NCI-H524 (cell line): ENCODE results near the gene EPS8.

Experiments
- DNase-seq, 2 experiments: peaks; one replicate each; lab custom pipeline; 2025; lab: John Stamatoyannopoulos, UW

Gene EPS8

DNA sequence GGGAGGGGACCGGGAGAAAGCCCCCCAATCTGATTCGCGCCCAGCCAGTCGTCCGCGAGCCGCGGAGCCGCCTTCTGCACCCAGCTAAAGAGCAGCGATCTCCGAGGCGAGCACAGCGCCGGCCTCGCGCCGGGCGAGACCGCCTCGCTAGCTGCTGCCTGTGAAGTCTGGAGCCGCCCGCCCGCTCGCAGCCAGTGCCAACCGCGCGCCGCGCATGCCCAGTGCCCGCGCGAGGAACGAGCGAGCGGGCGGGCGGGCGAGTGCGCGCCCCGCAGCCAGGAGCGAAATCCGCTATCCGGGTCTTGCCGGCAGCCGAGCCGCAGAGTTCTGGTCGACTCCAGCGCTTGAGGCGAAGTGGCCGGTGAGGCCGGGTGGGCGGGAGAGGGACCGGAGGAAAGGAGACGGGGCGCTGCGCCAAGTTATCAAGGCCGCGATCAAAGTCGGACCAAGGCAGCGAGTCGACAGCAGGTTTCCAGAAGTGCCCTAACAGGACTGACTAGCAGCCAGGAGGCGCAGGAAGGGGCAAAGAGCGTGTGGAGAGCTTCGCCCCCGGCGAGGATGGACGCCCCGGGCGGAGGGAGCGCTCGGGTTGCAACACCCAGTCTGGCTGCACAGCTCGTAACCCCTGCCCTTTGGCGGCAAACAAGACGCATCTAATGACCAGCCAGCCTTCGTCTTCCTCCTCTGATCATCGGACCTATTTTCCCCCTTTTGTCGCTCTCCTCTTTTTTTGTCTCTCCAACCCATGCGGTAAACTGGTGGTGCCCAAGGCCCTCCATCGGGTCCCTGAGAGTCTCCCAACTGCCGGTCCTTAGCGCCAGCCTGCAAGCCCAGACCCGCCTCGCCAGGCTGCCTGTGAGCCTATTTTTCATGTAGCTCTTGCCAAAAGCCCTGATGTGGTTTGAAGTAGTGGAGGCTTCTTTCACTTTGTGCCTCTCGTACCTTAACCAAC lies at the start of gene EPS8:
Gene EPS8 (minus strand): TSS at position 169 of the 952 bp plus-strand sequence. CDS start 106,437 bp downstream, outside the sequence.
- peak; percentile 70 to 91 for DNase-seq

DNA sequence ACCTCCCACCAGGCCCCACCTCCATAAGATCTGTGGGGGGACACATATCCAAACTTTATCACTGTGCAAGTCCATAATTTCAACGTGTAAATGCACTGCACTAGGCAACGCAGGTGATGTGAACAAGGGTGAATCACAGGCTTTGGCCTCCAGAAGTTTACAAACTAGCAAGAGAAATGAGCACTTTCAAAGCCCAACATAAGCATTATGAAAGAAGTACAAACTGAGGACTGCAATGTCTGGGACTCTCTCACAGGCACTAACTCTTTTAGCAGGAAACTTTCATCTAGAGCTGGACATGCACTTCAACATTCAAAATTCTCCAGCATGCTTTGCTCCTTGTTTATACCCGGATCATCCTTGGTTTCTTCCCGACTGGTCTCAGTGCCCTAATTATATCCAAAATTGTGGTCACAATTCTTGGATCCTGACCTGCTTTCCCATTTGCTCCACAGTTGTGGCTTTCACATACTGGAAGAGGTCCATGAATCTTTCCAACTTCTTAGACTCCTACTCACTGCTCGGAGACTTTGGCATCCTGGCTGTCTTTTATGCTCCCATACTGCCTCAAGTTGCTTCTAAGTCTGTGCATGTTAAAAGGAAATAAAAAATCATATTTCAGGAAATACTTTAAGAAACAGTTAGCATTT lies 48.1 kb upstream of the EPS8 start:
- DNase-seq: no peak

DNA sequence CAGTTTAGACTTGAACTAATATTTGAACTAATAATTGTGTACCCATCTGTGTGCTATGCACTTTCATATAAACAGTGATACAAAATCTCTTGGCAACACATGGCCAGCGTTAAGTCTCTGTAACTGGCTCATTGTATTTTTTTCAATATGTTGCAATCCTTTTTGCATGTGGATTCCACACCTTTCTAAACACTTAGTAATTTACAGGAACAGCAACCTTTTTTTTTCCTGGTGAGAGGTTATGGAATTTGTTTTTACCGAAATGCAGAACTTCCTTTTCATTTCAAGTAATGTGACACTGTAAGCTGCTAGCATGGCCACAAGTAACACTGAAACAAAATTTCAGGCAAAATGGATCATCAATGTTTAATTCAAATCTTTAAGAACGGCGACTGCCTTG lies 45.4 kb upstream of the EPS8 start:
- DNase-seq: no peak

DNA sequence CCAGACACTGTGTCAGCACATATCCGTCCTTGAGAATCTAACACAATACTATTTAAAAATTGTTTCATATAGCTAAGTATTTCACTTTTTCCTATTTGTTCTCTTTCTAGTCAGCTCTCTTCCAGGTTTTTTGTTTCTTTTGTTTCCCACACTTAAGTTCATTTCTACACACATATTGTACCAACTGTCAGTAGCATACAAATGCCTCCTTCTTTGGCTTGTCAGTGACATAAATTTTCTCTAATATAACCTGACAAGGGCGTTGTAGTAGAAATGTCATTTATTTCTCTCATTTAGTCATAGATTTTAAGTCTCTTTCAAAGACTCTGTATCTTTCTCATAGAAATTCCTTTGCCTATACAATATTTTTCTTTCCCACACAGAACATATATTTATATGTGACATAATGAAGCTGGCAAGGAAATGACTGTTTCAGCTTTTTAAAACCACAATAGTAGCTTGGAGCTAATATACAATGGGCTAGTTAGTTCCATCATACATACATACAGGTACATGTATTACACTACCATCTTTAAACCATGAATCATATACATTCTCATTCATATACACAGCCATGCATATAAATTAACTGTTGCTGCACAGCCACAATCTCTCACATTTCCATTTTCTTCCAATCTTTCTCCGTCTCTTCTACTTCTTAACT lies 42.3 kb upstream of the EPS8 start:
- DNase-seq: no peak

DNA sequence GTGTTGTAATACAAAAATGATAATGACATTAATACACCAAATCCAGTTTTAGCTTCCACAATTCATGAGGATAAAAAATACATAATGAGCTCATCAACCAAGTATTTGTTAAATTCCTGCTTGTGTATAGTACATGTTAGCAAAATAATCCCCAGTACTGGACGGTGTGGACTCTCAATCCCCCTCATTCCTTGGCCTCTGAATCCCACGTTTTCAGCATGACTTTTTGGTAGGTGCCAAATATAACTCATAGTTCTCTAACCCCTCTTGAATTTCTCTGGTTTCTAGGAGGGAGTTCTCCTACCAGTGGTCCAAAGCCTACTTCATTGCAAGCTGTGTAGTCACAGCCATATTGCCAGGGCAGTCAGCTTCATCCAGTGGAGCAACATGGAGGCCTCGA lies 41.4 kb upstream of the EPS8 start:
- DNase-seq: no peak

DNA sequence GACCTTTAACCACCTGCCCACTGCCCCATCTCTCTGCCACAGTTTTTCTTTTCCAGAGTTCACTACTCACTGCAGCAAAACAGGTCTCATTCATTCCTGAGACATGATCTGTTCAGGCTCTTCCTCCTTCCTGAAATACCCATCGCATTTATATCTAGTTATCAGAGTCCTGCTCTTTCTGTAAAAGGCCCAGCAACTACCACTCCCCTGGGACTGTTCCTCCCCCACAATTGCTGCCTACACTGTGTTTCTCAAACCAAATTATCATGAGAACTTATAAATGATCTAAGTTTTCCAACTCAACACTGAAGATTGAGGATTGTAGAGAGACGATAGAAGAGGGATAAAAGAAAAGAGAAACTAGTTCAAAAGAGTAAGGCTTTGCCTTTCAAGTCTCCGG lies 40.8 kb upstream of the EPS8 start:
- no peak for DNase-seq

DNA sequence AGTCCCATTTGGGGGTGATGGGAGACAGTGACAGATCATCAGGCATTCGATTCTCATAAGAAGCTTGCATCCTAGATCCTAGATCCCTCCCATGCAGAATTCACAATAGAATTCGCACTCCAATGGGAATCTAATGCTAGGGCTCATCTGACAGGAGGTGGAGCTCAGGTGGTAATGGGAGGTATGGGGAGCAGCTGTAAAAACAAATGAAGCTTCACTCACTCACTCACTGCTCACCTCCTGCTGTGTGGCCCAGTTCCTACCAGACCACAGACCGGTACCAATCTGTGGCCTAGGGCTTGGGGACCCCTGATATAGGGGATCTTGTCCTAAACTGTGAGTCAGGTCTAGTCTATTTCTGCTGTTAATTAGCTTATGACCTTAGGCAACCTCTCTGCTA lies 40.1 kb upstream of the EPS8 start:
- DNase-seq: no peak

DNA sequence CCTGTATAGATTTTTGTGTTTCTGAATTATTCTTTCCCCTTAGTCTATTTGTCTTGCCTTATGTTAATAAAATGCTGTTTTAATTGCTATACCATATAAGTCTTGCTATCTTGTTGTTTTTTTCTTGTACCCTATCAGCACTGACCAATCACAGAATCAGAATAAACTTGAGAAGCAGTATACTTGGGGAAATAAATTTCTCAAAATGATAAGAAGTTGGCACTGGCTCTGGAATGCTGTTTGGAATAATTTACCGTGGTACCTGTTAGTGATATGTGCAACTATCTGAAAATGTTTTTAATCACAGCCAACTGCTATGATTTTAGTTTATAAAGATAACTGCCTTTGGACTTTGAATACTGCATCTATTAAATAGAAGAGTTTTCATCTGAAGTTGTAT lies 37.9 kb upstream of the EPS8 start:
- no peak for DNase-seq

DNA sequence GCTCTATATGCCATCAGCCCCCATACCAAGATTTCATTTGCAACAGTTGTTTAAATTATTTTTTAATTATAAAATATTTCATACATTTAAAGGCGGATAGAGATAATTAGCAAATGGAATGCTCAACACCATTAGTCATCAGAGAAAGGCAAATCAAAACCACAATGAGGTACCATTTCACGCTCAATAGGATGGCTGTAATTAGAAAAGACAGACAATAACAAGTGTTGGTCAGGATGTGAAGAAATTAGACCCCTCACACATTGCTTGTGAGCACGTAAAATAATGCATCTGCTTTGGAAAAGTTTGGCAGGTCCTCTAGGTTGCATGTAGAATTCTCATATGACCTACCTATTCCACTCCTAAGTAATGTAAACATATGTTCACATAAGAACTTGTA lies 35.3 kb upstream of the EPS8 start:
- DNase-seq: no peak

DNA sequence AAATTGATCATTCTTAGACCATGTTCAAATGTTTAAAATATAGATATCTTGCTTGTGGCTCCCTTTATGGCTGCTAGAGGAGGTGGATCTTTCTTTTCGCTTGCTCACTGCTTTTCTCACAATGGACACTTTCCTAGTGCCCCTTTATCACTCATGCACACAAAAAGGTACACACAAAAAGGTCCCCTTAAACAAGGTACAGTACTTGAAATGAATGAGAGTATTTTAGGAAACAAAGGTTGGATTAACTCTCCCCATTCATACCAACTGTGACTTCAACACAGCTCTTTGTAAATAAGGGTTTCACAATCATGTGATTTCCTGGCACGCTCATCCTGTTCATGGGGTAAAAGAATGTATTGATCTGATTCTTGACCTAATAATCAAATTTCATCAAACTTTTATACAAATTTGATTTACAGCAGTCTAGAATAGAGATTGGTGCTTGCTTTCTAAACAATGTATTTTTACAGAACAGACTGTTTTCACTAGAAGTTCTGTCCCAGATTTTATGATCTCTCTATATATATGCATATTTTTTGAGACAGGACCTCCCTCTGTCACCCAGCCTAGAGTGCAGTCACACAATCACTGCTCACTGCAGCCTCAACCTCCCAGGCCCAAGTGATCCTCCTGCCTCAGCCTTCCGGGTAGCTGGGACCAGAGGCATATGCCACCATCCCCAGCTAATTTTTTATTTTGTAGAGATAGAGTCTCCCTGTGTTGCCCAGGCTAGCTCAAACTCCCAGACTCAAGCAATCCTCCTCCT lies 34.4 kb upstream of the EPS8 start:
- DNase-seq: no peak

DNA sequence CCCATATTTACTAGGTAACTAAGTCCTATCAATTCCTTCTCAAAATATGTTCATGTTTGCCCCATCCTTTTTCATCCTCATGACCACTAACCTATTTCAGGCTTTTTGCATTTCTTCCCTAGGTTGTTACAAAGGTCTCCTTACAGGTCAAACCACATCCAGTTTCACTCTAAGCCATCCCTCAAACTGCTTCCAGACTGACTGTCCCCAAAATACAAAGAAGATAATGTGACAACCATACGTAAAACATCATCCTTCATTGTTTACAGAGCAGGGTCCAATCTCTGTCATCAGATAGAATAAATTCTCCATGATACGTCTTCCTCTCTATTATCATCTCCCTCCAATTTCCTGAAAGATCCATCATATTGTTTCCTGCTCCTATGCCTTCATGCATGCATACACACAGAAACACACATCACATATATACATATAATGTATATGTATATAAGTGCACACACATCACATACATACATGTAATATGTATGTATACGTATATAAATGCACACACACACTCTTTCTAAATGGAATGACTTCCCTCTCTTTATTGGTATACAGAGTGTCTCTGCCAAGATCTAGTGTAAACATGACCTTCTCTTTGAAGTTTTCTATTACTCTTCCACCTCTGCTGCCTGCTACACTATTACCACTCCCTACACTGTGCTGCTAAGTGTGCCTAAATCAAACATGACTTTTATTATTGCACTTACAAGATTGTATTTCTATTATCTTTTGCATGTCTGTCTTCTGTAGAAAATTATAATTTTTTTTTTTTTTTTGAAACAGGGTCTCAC lies 30.7 kb upstream of the EPS8 start:
- DNase-seq: no peak

DNA sequence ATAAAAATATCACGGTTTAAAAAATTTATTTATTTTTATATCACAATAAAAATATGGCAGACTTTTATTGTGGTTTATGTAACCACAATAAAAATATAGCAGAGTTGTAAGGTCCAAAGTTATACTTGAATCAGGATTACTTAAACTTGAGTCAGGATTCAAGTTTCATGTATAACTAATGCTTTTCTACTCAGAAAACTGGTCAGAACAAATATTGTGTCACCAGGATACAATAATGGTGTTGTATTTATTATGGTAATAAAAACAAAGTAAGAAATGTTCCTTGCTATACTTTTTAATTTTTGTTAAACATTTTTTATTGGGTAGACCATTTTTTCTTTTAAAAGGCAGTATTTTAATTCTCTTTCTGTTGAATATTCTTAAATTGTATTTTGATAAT lies 29.2 kb upstream of the EPS8 start:
- DNase-seq: no peak

DNA sequence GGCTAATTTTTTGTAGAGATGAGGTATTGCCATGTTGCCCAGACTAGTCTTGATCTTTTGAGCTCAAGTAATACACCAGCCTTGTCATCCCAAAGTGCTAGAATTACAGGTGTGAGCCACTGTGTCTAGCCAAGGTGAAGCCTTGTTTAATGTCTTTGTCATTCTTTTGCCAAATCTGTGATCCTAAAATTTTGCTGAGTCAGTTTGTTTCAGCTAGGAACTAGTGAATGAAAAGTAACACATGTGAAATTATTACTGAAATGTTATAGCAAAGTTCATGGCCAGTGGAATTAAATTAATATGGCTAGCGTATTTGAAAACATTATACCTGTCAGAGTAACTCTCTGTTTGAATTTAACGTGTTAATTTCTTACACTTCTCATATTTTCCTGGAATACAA lies 26.5 kb upstream of the EPS8 start:
- no peak for DNase-seq

DNA sequence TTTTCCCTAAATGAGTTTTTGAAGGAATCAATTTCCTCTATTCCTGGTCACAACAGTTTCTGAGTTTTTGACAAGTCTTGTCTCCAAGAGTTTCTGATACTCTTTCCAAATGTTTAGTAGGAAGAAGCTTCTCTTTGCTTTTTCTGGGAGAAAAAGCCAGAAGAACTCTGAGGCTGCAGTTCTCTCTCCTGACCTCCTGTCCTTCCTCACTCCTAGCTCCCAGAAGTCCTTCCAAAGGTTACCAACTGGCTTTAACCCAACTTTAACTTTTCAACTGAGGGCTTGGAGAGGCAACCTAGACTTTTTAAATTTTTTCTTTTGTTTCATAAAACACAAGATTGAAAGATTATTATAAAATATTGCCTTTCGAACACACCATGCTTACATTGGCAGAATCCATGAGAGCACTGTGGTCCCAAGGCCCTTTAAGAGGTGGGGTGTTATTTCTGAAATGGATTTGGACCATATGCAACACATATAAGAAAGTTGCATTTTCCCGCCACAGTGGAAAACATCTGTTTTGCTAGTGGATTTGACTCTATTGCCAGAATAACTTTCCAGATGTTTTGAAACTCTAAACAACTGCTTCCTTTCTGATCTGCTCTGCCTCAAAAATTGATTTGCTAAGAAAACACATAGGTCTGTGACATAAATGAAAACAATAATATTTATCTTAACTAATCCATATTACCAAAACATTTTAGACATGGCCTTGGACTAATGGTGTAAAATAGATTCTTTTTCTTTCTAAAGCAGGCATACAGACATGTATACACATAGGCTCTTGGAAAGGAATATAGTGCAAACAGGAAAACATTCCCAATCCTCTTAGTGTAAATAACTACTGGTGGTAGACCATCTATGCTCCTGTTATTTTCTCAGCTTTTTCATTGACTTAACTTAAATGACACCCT lies 22.3 kb upstream of the EPS8 start:
- DNase-seq: no peak

DNA sequence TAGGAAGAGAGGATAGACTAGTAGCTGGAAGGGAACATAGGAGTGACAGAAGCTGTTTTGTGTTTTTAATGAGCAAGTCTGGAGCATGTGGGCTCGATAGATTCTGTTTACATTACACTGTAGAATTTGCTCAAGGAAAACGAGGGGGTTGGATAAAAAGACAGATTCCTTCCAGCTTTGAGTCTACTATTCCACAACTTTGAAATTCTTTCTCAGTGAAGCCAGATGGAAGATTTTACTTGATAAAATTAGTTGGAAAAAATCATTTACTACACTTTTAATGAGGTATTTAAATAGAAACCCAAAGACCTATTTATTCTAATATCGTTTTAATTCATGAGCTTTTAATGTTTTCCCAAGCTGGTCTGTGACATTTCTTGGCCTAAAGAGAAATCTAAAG lies 19.5 kb upstream of the EPS8 start:
- no peak for DNase-seq

DNA sequence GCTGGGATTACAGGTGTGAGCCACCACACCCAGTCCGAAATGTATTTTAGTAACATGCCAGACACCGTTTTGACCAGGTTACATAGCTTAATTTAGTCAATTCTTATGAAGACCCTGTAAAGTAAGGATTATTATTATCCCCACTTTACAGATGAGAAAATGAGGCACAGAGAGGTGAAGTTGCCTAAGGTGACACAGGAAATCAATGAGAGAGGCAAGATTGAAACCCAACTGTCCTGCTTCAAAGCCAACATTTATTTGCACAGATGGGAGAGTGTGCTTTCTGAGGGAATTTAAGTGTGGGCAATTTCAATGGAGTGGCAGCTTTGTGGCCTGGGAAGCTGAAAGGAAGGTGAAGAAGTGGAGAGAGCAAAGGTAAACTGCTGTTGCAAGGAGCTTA lies 19.1 kb upstream of the EPS8 start:
- no peak for DNase-seq

DNA sequence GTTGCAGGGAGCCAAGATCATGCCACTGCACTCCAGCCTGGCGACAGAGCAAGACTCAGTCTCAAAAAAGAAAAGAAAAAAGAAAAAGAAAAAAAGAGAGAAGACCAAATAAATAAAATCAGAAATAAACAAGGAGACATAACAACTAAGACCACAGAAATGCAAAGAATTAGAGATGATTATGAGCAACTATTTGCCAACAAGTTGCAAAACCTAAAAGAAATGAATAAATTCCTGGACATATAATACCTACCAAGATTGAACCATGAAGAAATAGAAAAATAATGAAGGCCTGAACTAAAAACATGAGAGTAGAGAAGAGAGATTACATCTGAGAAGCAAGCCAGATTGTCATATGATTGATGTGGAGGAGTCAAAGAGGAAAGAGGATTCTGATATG lies 17.6 kb upstream of the EPS8 start:
- DNase-seq: no peak

DNA sequence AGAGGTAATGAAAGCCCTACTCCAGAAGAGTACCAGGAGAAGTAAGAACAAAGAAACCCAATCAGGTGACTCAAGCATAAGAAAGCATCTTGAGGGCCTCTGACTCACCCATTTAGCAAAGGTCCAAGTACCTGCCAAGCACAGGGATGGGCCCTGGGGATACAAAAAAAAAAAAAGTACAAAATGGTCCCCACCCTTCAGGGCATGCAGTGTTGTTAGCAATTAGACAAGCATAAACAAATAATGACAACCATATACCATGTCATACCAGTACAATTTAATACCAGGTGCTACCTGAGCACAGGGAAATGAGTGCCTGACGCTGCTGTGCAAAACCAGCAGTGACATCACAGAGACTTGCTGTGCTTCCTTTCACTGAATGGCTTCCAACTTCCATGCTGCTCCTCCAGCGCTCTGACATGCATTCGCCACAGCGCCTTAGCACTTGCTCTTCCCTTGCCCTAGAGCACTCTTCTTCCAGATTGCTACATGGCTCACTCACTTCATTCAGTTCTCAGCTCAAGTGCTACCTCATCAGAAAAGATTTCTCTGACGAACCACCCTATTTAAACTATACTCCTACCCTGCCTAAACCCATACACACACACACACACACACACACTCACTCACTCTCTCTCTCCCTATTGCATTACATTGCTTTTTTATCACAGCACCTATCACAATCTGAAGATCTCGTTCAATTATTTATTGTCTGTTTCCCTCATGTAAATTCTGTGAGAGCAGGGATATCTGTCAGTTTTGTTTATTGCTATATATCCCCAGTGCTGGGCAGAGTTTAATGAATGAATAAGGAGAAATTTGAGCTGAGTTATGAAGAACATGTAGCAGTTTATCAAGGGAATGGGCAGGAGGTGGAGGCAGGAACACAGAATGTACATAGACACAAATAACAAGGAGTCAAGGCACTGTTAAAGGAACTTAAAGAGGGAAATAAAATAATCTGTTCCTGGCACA lies 12.9 kb upstream of the EPS8 start:
- DNase-seq: no peak

DNA sequence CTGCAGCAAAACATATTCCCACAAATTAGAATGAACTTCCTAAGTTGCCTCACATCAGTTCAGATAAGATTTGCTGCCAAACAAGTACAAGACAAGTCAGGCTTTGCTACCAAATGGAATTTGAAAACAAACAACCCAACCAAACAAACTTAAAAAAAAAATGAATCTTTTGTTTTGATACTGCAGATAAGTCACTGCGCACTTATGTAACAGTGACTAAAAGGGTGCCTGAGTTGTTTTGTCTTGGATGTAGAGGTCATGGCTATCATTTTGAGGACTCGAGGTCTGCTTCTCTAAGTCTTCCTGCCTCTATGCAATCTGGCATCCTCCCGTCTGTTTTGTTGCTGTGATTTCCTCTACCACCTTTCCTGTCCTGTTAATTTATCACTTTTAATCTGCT lies 11.1 kb upstream of the EPS8 start:
- DNase-seq: no peak
